ENCODE results near the gene SALL3.

Gene SALL3

GRCh38 chr18:79006106-79006795 lies 26.6 kb downstream of the SALL3 start:
- no peak for DNase-seq (ENCODE audit: low spot score)

- DNase-seq (ENCODE audit: low spot score): no peak
Measured at GRCh38 chr18:79007440-79007839, 27.8 kb downstream of the SALL3 start.

GRCh38 chr18:79008356-79008940 lies 28.8 kb downstream of the SALL3 start:
- DNase-seq (ENCODE audit: low spot score): no peak

GRCh38 chr18:79010802-79011201 lies 31.2 kb downstream of the SALL3 start:
- DNase-seq (ENCODE audit: low spot score): no peak

GRCh38 chr18:79011300-79011870 lies 31.8 kb downstream of the SALL3 start:
- no peak for DNase-seq (ENCODE audit: low spot score)

- DNase-seq (ENCODE audit: low spot score): no peak
Measured at GRCh38 chr18:79013869-79014268, 34.3 kb downstream of the SALL3 start.

GRCh38 chr18:79018911-79019310 lies 39.3 kb downstream of the SALL3 start:
- DNase-seq (ENCODE audit: low spot score): no peak

GRCh38 chr18:79019881-79020280 lies 40.3 kb downstream of the SALL3 start:
- peak; percentile 63 for DNase-seq (ENCODE audit: low spot score)

GRCh38 chr18:79022603-79023002 lies 43.0 kb downstream of the SALL3 start:
- DNase-seq (ENCODE audit: low spot score): no peak

- no peak for DNase-seq (ENCODE audit: low spot score)
Measured at GRCh38 chr18:79026491-79026890, 46.9 kb downstream of the SALL3 start.

GRCh38 chr18:79030680-79031079 lies 51.1 kb downstream of the SALL3 start:
- DNase-seq (ENCODE audit: low spot score): no peak

GRCh38 chr18:79042276-79042675 lies 62.7 kb downstream of the SALL3 start:
- no peak for DNase-seq (ENCODE audit: low spot score)

GRCh38 chr18:79043288-79043687 lies 63.7 kb downstream of the SALL3 start:
- DNase-seq (ENCODE audit: low spot score): no peak

- peak; percentile 38 for DNase-seq (ENCODE audit: low spot score)
Measured at GRCh38 chr18:79046522-79046921, 66.9 kb downstream of the SALL3 start.

GRCh38 chr18:79047556-79048244 lies 68.1 kb downstream of the SALL3 start:
- no peak for DNase-seq (ENCODE audit: low spot score)

GRCh38 chr18:79048245-79048632 lies 68.6 kb downstream of the SALL3 start:
- no peak for DNase-seq (ENCODE audit: low spot score)

- DNase-seq (ENCODE audit: low spot score): no peak
Measured at GRCh38 chr18:79049506-79049905, 69.9 kb downstream of the SALL3 start.

Data from kidney tubule cell (primary cell).